ENCODE data around the gene FBLN1. TPM values are rescaled to one million over a fixed set of nuclear protein-coding genes. Genes with fewer than 3 reads are reported as not detected.

The FBLN1 gene
- total and polyA plus RNA-seq, 2 experiments from 2014 or later = 137 to 304 TPM

- H3K4me3 ChIP-seq = no peak overlapping the region
- H3K9me3 ChIP-seq (ENCODE audit: low read depth) = no peaks in the 10 kb centered on the region
- H3K27ac ChIP-seq = no peak overlapping the region
- in situ Hi-C loops (cut with MboI) = no loop called here
- H3K4me2 ChIP-seq (ENCODE audit: unreplicated experiment) = no peak overlapping the region
- H3K9ac ChIP-seq = no peak overlapping the region
- no peaks in the 10 kb centered on the region for H3K36me3 ChIP-seq (ENCODE audit: low read depth)
- H3K9me2 ChIP-seq (ENCODE audit: insufficient read depth) = no peaks in the 10 kb centered on the region
- WGBS, 2 experiments (ENCODE audit: low coverage in 1 of 2, low lambda C conversion rate in 2 of 2, missing lambda C conversion rate in 2 of 2) = 86 to 88% methylated on average over 20 of the region's 20 CpGs
- 0 out of 2 replicates have a peak, but pooled peaks cover 5% of the 10 kb centered on the region for H3F3A ChIP-seq (ENCODE audit: insufficient read depth)
- no peaks in the 10 kb centered on the region for H3K79me2 ChIP-seq (ENCODE audit: insufficient read depth)
- DNase-seq = no peak
- TF ChIP-seq EZH2 (IDR thresholded peaks at IDR 0.05; ENCODE audit: insufficient read depth, poor library complexity, severe bottlenecking) (no peak), EZH2phosphoT487 (IDR thresholded peaks at IDR 0.05; ENCODE audit: insufficient read depth, low read depth) (no peak)
- H4K20me1 ChIP-seq (ENCODE audit: insufficient read depth) = no peaks in the 10 kb centered on the region
- H2AFZ ChIP-seq = no peak overlapping the region
- 0 out of 2 replicates have a peak, but pooled peaks cover 3% of the 10 kb centered on the region for H3K4me1 ChIP-seq (ENCODE audit: insufficient read depth)
- H3K27me3 ChIP-seq (replicated peaks; ENCODE audit: insufficient read depth) = no peaks in the 10 kb centered on the region
Measured at GRCh38 chr22:45597460-45598192, 94.9 kb downstream of the FBLN1 start.

DNA sequence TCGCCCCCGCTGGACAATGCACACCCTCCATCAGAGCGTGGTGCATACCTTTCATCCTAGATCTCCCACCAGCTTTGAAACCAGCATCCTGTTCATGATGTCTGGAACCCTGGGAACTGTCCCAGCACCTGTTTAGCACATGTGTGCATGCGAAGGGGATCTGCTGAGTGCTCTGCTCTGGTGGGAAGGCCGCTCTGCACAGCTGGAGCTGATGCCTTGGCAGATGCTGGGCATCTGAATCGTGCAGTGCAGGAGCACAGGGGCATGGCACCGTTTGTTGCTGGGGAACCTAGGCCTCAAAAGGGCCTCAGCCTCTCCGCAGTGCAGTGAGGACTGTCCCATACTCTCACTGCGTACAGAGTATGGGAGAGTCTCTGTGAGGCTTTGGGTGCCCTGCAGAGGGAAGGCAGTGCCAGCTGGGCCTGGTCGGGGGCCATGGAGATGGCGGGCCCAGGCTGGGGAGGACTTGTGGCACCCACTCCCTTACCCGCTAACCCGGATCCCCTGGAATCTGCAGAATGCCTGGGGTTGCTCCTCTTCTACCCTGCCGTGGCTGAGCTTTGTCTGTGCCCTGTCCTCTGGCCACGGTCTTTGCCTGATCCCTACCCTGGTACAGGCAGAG, 96.0 kb downstream of the FBLN1 start:
- Histone ChIP-seq H3K4me2 (ENCODE audit: unreplicated experiment) (no peak overlapping the region), H2AFZ (no peak overlapping the region), H3K36me3 (ENCODE audit: low read depth) (no peaks in the 10 kb centered on the region), H3K9ac (no peak overlapping the region), H3F3A (ENCODE audit: insufficient read depth) (peaks cover 12% of the 10 kb centered on the region), H3K27ac (no peak overlapping the region), H3K9me2 (ENCODE audit: insufficient read depth) (no peaks in the 10 kb centered on the region), H3K27me3 (replicated peaks; ENCODE audit: insufficient read depth) (no peaks in the 10 kb centered on the region), H3K9me3 (ENCODE audit: low read depth) (no peaks in the 10 kb centered on the region), H3K79me2 (ENCODE audit: insufficient read depth) (no peaks in the 10 kb centered on the region), H3K4me3 (no peak overlapping the region), H4K20me1 (ENCODE audit: insufficient read depth) (no peaks in the 10 kb centered on the region), H3K4me1 (ENCODE audit: insufficient read depth) (peaks cover 11% of the 10 kb centered on the region)
- in situ Hi-C loops (cut with MboI) = no loop called here
- no peak for TF ChIP-seq EZH2 (IDR thresholded peaks at IDR 0.05; ENCODE audit: insufficient read depth, poor library complexity, severe bottlenecking)
- no peak for TF ChIP-seq EZH2phosphoT487 (IDR thresholded peaks at IDR 0.05; ENCODE audit: insufficient read depth, low read depth)
- no peak for DNase-seq
- 73 to 76% methylated on average over 13 to 15 of the region's 15 CpGs for WGBS, 2 experiments (ENCODE audit: low coverage in 1 of 2, low lambda C conversion rate in 2 of 2, missing lambda C conversion rate in 2 of 2)

DNA sequence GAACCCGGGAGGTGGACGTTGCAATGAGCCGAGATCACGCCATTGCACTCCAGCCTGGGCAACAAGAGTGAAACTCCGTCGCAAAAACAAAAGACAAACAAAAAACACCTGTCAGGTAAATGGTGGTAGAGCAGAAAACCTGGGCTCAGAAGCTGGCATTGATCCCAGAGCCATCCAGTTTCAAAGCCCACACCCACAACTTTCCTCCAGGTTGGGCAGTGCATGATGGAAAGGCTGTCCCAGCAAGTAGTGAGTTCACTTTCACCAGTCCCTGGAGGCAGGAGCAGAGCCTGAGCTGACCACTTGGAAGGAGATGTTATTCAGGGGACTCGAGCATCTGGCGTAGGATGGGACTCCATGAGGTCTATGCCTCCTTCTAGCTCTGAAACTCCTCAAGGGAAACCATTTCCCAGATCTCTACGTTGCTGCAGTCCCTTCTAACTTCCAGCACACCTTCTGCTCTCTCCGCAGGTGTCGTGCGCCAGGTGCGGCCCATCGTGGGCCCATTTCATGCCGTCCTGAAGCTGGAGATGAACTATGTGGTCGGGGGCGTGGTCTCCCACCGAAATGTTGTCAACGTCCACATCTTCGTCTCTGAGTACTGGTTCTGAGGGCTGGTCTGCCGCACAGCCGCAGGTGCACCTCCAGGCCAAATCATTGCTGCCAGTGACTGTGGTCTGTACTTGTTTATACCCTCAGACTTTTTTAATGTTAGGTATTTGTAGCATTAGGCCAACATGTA, 97.3 kb downstream of the FBLN1 start:
- in situ Hi-C loops (cut with MboI) = no loop called here
- no peak for DNase-seq
- Histone ChIP-seq H3K36me3 (ENCODE audit: low read depth) (no peaks in the 10 kb centered on the region), H2AFZ (no peak overlapping the region), H3K27ac (no peak overlapping the region), H3F3A (ENCODE audit: insufficient read depth) (peaks cover 23% of the 10 kb centered on the region), H3K4me3 (no peak overlapping the region), H3K9me3 (ENCODE audit: low read depth) (no peaks in the 10 kb centered on the region), H3K4me1 (ENCODE audit: insufficient read depth) (peaks cover 15% of the 10 kb centered on the region), H3K27me3 (replicated peaks; ENCODE audit: insufficient read depth) (no peaks in the 10 kb centered on the region), H4K20me1 (ENCODE audit: insufficient read depth) (no peaks in the 10 kb centered on the region), H3K79me2 (ENCODE audit: insufficient read depth) (no peaks in the 10 kb centered on the region), H3K9ac (no peak overlapping the region), H3K9me2 (ENCODE audit: insufficient read depth) (no peaks in the 10 kb centered on the region), H3K4me2 (ENCODE audit: unreplicated experiment) (no peak overlapping the region)
- 92 to 93% methylated on average over 22 of the region's 22 CpGs for WGBS, 2 experiments (ENCODE audit: low coverage in 1 of 2, low lambda C conversion rate in 2 of 2, missing lambda C conversion rate in 2 of 2)
- TF ChIP-seq EZH2 (IDR thresholded peaks at IDR 0.05; ENCODE audit: insufficient read depth, poor library complexity, severe bottlenecking) = no peak
- TF ChIP-seq EZH2phosphoT487 (IDR thresholded peaks at IDR 0.05; ENCODE audit: insufficient read depth, low read depth) = no peak

Measured in GM23248 (cell line).